ENCODE data around the gene SEMA3E. TPM values are rescaled to one million over a fixed set of nuclear protein-coding genes. Genes with fewer than 3 reads are reported as not detected.

SEMA3E gene
- total and polyA plus RNA-seq, 4 donors = 1.0 to 23.5 (median 3.1) TPM

GRCh38 chr7:83646027-83646426 lies 2.9 kb downstream of the SEMA3E start:
- Histone ChIP-seq H3K9me3 (ENCODE audit: control insufficient read depth in 4 of 4, insufficient read depth in 3 of 4, low read length in 3 of 4) (no peaks in the 10 kb centered on the region), H3K27ac (ENCODE audit: low read depth in 1 of 2, low read length in 1 of 2) (no peak overlapping the region), H3K4me3 (no peak overlapping the region), H3K27me3 (ENCODE audit: control insufficient read depth in 3 of 3, insufficient read depth in 3 of 3, low read length in 2 of 3) (no peaks in the 10 kb centered on the region), H3K4me1 (ENCODE audit: control insufficient read depth in 5 of 5, insufficient read depth in 5 of 5, low read length in 5 of 5) (peaks cover 0 to 5% (median 0%) of the 10 kb centered on the region in 5 donors), H3K36me3 (ENCODE audit: control insufficient read depth in 4 of 4, insufficient read depth in 4 of 4, low read length in 4 of 4) (no peaks in the 10 kb centered on the region), H3K9ac (ENCODE audit: insufficient read depth in 1 of 2, low read length in 2 of 2) (no peak overlapping the region)
- no peak for DNase-seq
- no peak for TF ChIP-seq CTCF (IDR thresholded peaks at IDR 0.05; ENCODE audit: control extremely low read depth, extremely low read depth)
- no peak for ATAC-seq (ENCODE audit: insufficient read depth, low FRiP score)
- 87 to 92% methylated on average over 3 of the region's 3 CpGs for WGBS, 2 donors

GRCh38 chr7:83643739-83644138 lies 5.2 kb downstream of the SEMA3E start:
- TF ChIP-seq CTCF (IDR thresholded peaks at IDR 0.05; ENCODE audit: control extremely low read depth, extremely low read depth) = no peak
- peaks cover 0 to 5% (median 0%) of the 10 kb centered on the region in 5 donors for H3K4me1 ChIP-seq (ENCODE audit: control insufficient read depth in 5 of 5, insufficient read depth in 5 of 5, low read length in 5 of 5)
- H3K4me3 ChIP-seq = no peak overlapping the region
- H3K9ac ChIP-seq (ENCODE audit: insufficient read depth in 1 of 2, low read length in 2 of 2) = no peak overlapping the region
- no peak overlapping the region for H3K27ac ChIP-seq (ENCODE audit: low read depth in 1 of 2, low read length in 1 of 2)
- no peaks in the 10 kb centered on the region for H3K27me3 ChIP-seq (ENCODE audit: control insufficient read depth in 3 of 3, insufficient read depth in 3 of 3, low read length in 2 of 3)
- ATAC-seq (ENCODE audit: insufficient read depth, low FRiP score) (no peak), DNase-seq (peak in 1 of 3 donors; percentile 22)
- H3K9me3 ChIP-seq (ENCODE audit: control insufficient read depth in 4 of 4, insufficient read depth in 3 of 4, low read length in 3 of 4) = no peaks in the 10 kb centered on the region
- no peaks in the 10 kb centered on the region for H3K36me3 ChIP-seq (ENCODE audit: control insufficient read depth in 4 of 4, insufficient read depth in 4 of 4, low read length in 4 of 4)

GRCh38 chr7:83643012-83643411 lies 5.9 kb downstream of the SEMA3E start:
- Histone ChIP-seq H3K4me1 (ENCODE audit: control insufficient read depth in 5 of 5, insufficient read depth in 5 of 5, low read length in 5 of 5) (peaks cover 0 to 5% (median 0%) of the 10 kb centered on the region in 5 donors), H3K27me3 (ENCODE audit: control insufficient read depth in 3 of 3, insufficient read depth in 3 of 3, low read length in 2 of 3) (no peaks in the 10 kb centered on the region), H3K9ac (ENCODE audit: insufficient read depth in 1 of 2, low read length in 2 of 2) (no peak overlapping the region), H3K4me3 (no peak overlapping the region), H3K36me3 (ENCODE audit: control insufficient read depth in 4 of 4, insufficient read depth in 4 of 4, low read length in 4 of 4) (no peaks in the 10 kb centered on the region), H3K27ac (ENCODE audit: low read depth in 1 of 2, low read length in 1 of 2) (no peak overlapping the region), H3K9me3 (ENCODE audit: control insufficient read depth in 4 of 4, insufficient read depth in 3 of 4, low read length in 3 of 4) (no peaks in the 10 kb centered on the region)
- DNase-seq (no peak), ATAC-seq (ENCODE audit: insufficient read depth, low FRiP score) (no peak)
- TF ChIP-seq CTCF (IDR thresholded peaks at IDR 0.05; ENCODE audit: control extremely low read depth, extremely low read depth) = no peak

Data from lung (tissue), 12 donors.